Measurements from ENCODE around the gene KCNK10. TPM values are rescaled to one million over a fixed set of nuclear protein-coding genes. Genes with fewer than 3 reads are reported as not detected.

Gene KCNK10
- polyA plus RNA-seq, 1 of the 3 experiments (the other 2 are of a cell fraction) = not detected

DNA sequence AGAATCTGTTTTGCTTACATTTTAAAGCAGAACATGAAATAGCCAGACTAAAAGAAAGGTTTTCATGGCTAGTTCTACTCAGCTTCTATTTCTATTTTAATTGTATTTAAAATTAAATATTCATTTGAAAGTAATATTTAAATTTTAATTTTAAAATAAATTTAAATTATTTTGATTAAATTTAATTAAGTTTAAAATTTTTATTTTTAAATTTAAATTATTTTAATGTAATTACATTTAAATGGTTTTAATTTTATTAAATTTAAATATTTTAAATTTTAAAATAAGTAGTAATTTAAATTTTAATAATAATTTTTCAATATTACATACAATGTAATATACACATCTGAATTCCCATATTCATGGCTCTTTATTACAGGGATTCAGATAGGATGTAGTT is 17.3 kb upstream of the KCNK10 start:
- no peaks in the 10 kb centered on the region for H3F3A ChIP-seq (replicated peaks; ENCODE audit: insufficient read depth)
- no peak overlapping the region for H3K4me3 ChIP-seq (ENCODE audit: low read depth in 2 of 2, low read length in 1 of 2)
- no peak overlapping the region for H2AFZ ChIP-seq (ENCODE audit: low read depth)
- DNase-seq = no peak
- H3K4me2 ChIP-seq = no peak overlapping the region
- no peaks in the 10 kb centered on the region for H3K27me3 ChIP-seq (ENCODE audit: insufficient read depth)
- no peaks in the 10 kb centered on the region for H3K4me1 ChIP-seq (ENCODE audit: control insufficient read depth in 1 of 2, insufficient read depth in 2 of 2, low read depth in 1 of 2, low read length in 1 of 2)
- H3K9me3 ChIP-seq = no peaks in the 10 kb centered on the region
- no peaks in the 10 kb centered on the region for H3K36me3 ChIP-seq (replicated peaks in 1 of 2; ENCODE audit: control insufficient read depth in 1 of 2, insufficient read depth in 2 of 2, low read length in 1 of 2)
- ChIA-PET POLR2A (no interaction called here), CTCF (no interaction called here)
- no peak overlapping the region for H3K27ac ChIP-seq (ENCODE audit: low read depth in 2 of 2, low read length in 1 of 2)
- TF ChIP-seq, protein P1, sequence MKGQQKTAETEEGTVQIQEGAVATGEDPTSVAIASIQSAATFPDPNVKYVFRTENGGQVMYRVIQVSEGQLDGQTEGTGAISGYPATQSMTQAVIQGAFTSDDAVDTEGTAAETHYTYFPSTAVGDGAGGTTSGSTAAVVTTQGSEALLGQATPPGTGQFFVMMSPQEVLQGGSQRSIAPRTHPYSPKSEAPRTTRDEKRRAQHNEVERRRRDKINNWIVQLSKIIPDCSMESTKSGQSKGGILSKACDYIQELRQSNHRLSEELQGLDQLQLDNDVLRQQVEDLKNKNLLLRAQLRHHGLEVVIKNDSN (IDR thresholded peaks at IDR 0.05; ENCODE audit: borderline replicate concordance, low read depth) = no peak
- TF ChIP-seq, protein P2, sequence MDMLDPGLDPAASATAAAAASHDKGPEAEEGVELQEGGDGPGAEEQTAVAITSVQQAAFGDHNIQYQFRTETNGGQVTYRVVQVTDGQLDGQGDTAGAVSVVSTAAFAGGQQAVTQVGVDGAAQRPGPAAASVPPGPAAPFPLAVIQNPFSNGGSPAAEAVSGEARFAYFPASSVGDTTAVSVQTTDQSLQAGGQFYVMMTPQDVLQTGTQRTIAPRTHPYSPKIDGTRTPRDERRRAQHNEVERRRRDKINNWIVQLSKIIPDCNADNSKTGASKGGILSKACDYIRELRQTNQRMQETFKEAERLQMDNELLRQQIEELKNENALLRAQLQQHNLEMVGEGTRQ (IDR thresholded peaks at IDR 0.05; ENCODE audit: borderline replicate concordance, low read depth, low read length) = no peak
- no peak for TF ChIP-seq EP300 (IDR thresholded peaks at IDR 0.05; ENCODE audit: borderline replicate concordance in 1 of 2, low read depth in 1 of 2, low read length in 1 of 2)
- no peak for TF ChIP-seq FOSL2 (IDR thresholded peaks at IDR 0.05; ENCODE audit: borderline replicate concordance, low read depth)
- TF ChIP-seq, protein P3, sequence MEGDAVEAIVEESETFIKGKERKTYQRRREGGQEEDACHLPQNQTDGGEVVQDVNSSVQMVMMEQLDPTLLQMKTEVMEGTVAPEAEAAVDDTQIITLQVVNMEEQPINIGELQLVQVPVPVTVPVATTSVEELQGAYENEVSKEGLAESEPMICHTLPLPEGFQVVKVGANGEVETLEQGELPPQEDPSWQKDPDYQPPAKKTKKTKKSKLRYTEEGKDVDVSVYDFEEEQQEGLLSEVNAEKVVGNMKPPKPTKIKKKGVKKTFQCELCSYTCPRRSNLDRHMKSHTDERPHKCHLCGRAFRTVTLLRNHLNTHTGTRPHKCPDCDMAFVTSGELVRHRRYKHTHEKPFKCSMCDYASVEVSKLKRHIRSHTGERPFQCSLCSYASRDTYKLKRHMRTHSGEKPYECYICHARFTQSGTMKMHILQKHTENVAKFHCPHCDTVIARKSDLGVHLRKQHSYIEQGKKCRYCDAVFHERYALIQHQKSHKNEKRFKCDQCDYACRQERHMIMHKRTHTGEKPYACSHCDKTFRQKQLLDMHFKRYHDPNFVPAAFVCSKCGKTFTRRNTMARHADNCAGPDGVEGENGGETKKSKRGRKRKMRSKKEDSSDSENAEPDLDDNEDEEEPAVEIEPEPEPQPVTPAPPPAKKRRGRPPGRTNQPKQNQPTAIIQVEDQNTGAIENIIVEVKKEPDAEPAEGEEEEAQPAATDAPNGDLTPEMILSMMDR (IDR thresholded peaks at IDR 0.05) = no peak
- no peak for TF ChIP-seq GABPA (IDR thresholded peaks at IDR 0.05; ENCODE audit: low read depth)
- TF ChIP-seq CHD2 (IDR thresholded peaks at IDR 0.05; ENCODE audit: low read length, partially characterized antibody) = no peak
- TF ChIP-seq, protein P4, sequence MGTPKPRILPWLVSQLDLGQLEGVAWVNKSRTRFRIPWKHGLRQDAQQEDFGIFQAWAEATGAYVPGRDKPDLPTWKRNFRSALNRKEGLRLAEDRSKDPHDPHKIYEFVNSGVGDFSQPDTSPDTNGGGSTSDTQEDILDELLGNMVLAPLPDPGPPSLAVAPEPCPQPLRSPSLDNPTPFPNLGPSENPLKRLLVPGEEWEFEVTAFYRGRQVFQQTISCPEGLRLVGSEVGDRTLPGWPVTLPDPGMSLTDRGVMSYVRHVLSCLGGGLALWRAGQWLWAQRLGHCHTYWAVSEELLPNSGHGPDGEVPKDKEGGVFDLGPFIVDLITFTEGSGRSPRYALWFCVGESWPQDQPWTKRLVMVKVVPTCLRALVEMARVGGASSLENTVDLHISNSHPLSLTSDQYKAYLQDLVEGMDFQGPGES (IDR thresholded peaks at IDR 0.05; ENCODE audit: low read depth, low read length) = no peak
- no peak for TF ChIP-seq MEF2A (IDR thresholded peaks at IDR 0.05; ENCODE audit: borderline replicate concordance, low read depth)
- TF ChIP-seq JUND (IDR thresholded peaks at IDR 0.05) = no peak
- no peak for TF ChIP-seq RAD21 (IDR thresholded peaks at IDR 0.05; ENCODE audit: low read length)
- no peaks in the 10 kb centered on the region for H4K20me1 ChIP-seq (ENCODE audit: insufficient read depth)
- H3K9me2 ChIP-seq = no peaks in the 10 kb centered on the region
- no peak overlapping the region for H3K9ac ChIP-seq
- H3K79me2 ChIP-seq (ENCODE audit: insufficient read depth) = no peaks in the 10 kb centered on the region

DNA sequence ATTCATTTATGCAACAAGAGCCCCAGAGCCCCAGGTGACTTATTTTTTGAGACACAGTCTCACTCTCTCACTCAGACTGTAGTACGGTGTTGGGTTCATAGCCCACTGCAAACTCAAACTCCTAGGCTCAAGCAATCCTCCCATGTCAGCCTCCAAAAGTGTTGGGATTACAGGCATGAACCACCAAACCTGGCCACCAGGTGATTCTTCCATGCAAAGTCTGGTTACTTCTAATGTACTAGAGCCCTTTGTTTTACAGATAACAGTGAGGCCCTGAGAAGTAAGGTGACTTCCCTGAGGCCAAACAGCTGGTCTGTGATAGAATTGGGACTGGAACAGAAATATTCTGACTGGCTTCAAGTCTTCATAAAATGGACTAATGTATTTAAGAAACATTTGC is 10.0 kb upstream of the KCNK10 start:
- no peak overlapping the region for H3K4me3 ChIP-seq (ENCODE audit: low read depth in 2 of 2, low read length in 1 of 2)
- no peak for DNase-seq
- no peaks in the 10 kb centered on the region for H3K4me1 ChIP-seq (ENCODE audit: control insufficient read depth in 1 of 2, insufficient read depth in 2 of 2, low read depth in 1 of 2, low read length in 1 of 2)
- ChIA-PET CTCF (no interaction called here), POLR2A (interaction anchor here (0.6 kb wide), 1 partner anchor 25 kb away, joined by 7 read pairs; no protein-coding TSS in a partner anchor)
- H3K9me2 ChIP-seq = no peaks in the 10 kb centered on the region
- H2AFZ ChIP-seq (ENCODE audit: low read depth) = no peak overlapping the region
- H3K27me3 ChIP-seq (ENCODE audit: insufficient read depth) = no peaks in the 10 kb centered on the region
- no peak overlapping the region for H3K4me2 ChIP-seq
- WGBS (ENCODE audit: low lambda C conversion rate) = 17% methylated on average over 1 of the region's 1 CpG
- H4K20me1 ChIP-seq (ENCODE audit: insufficient read depth) = no peaks in the 10 kb centered on the region
- no peak overlapping the region for H3K27ac ChIP-seq (ENCODE audit: low read depth in 2 of 2, low read length in 1 of 2)
- H3K36me3 ChIP-seq (replicated peaks in 1 of 2; ENCODE audit: control insufficient read depth in 1 of 2, insufficient read depth in 2 of 2, low read length in 1 of 2) = no peaks in the 10 kb centered on the region
- no peaks in the 10 kb centered on the region for H3F3A ChIP-seq (replicated peaks; ENCODE audit: insufficient read depth)
- no peaks in the 10 kb centered on the region for H3K79me2 ChIP-seq (ENCODE audit: insufficient read depth)
- no peak overlapping the region for H3K9ac ChIP-seq
- H3K9me3 ChIP-seq = no peaks in the 10 kb centered on the region
- TF ChIP-seq JUND (IDR thresholded peaks at IDR 0.05) (no peak), FOXM1 (IDR thresholded peaks at IDR 0.05; ENCODE audit: low read depth) (no peak), SIN3A (IDR thresholded peaks at IDR 0.05; ENCODE audit: borderline replicate concordance, low read depth, low read length) (no peak)
- TF ChIP-seq, protein P5, sequence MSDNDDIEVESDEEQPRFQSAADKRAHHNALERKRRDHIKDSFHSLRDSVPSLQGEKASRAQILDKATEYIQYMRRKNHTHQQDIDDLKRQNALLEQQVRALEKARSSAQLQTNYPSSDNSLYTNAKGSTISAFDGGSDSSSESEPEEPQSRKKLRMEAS (IDR thresholded peaks at IDR 0.05; ENCODE audit: low read depth) = no peak
- TF ChIP-seq, protein P3 (IDR thresholded peaks at IDR 0.05) = no peak

Measured in SK-N-SH (cell line).